NCI-H526 (cell line): ENCODE measurements around the gene UMAD1.

Source experiments
- DNase-seq, 2 experiments: peaks; one replicate each; lab custom pipeline; 2025; lab: John Stamatoyannopoulos, UW

The UMAD1 gene

GRCh38 chr7:7883394-7883793 is 242.8 kb downstream of the UMAD1 start:
- DNase-seq: no peak

- DNase-seq: no peak
These were observed 244.3 kb downstream of the UMAD1 start for GRCh38 chr7:7884855-7885254.

- DNase-seq: no peak
These were observed 249.4 kb downstream of the UMAD1 start for GRCh38 chr7:7889791-7890568.

GRCh38 chr7:7895004-7895650 is 254.6 kb downstream of the UMAD1 start:
- DNase-seq: no peak

GRCh38 chr7:7895754-7896153 is 255.2 kb downstream of the UMAD1 start:
- DNase-seq: no peak

GRCh38 chr7:7897509-7897908 is 257.0 kb downstream of the UMAD1 start:
- DNase-seq: no peak

- DNase-seq: no peak
These were observed 257.5 kb downstream of the UMAD1 start for GRCh38 chr7:7897949-7898515.

GRCh38 chr7:7902845-7903244 is 262.3 kb downstream of the UMAD1 start:
- DNase-seq: no peak

- DNase-seq: no peak
These were observed 266.8 kb downstream of the UMAD1 start for GRCh38 chr7:7907306-7907705.

- no peak for DNase-seq
These were observed 268.1 kb downstream of the UMAD1 start for GRCh38 chr7:7908622-7909145.

- DNase-seq: no peak
These were observed 268.8 kb downstream of the UMAD1 start for GRCh38 chr7:7909376-7909775.

GRCh38 chr7:7911369-7912123 is 271.0 kb downstream of the UMAD1 start:
- DNase-seq: no peak

GRCh38 chr7:7912937-7913336 is 272.4 kb downstream of the UMAD1 start:
- DNase-seq: no peak

- peak in 1 of 2 experiments; percentile 27 for DNase-seq
These were observed 273.0 kb downstream of the UMAD1 start for GRCh38 chr7:7913504-7913903.

- no peak for DNase-seq
These were observed 274.0 kb downstream of the UMAD1 start for GRCh38 chr7:7914547-7914946.

- no peak for DNase-seq
These were observed 275.5 kb downstream of the UMAD1 start for GRCh38 chr7:7916064-7916463.

GRCh38 chr7:7917593-7917992 is 277.0 kb downstream of the UMAD1 start:
- no peak for DNase-seq

GRCh38 chr7:7918736-7919448 is 278.3 kb downstream of the UMAD1 start:
- no peak for DNase-seq

GRCh38 chr7:7919449-7919945 is 278.9 kb downstream of the UMAD1 start:
- no peak for DNase-seq

GRCh38 chr7:7920056-7920455 is 279.5 kb downstream of the UMAD1 start:
- no peak for DNase-seq

- peak; percentile 91 to 93 for DNase-seq
These were observed 279.9 kb downstream of the UMAD1 start for GRCh38 chr7:7920481-7920880.
